HG02571 (cell line): ENCODE results near the gene C8A.

Experiments
- ATAC-seq: cut with Tn5 transposase; IDR thresholded peaks from one replicate; pipeline ENCODE4 v1.9.1; 2021; ENCODE audit warnings: mild to moderate bottlenecking, moderate library complexity; ENCODE audit not compliant: unreplicated experiment

C8A gene

GRCh38 chr1:56836359-56836758 is 18.2 kb upstream of the C8A start:
- ATAC-seq, result no peak

DNA sequence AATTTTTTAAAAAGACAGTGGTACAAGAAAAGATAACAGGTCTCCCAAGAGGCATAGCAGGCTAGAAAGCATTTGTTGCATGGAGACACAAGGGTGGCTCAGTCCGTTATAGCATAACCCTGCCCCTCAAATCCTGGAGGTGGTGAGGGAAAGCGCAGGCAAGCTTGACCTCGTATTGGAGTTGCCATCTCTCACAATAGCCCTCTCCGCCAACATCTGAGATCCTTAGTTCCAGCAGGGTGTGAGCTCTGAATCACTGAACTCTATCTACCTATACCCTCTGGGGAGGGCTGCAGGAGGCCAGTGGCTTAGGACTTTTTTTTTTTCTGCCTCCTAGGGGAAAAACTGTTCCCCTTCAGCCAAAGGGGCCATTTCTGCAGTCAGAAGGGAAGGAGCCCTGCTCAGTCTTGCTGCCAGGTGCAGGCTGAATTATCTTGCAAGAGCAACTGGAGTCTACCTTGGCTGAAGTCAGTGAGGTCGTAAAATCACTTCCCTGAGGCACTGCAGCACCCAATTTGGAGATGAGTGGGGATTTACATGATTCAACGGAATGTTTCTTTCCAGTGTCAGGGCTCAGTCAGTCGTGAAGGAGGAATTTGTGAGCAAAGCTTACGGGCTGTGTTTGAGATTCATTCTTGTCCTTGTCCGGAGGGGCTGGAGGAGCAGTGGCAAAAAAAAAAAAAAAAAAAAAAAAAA is 17.2 kb upstream of the C8A start:
- no peak for ATAC-seq

- ATAC-seq, result no peak
Measured at GRCh38 chr1:56838759-56839158, 15.8 kb upstream of the C8A start.

GRCh38 chr1:56843544-56843943 is 11.1 kb upstream of the C8A start:
- no peak for ATAC-seq

DNA sequence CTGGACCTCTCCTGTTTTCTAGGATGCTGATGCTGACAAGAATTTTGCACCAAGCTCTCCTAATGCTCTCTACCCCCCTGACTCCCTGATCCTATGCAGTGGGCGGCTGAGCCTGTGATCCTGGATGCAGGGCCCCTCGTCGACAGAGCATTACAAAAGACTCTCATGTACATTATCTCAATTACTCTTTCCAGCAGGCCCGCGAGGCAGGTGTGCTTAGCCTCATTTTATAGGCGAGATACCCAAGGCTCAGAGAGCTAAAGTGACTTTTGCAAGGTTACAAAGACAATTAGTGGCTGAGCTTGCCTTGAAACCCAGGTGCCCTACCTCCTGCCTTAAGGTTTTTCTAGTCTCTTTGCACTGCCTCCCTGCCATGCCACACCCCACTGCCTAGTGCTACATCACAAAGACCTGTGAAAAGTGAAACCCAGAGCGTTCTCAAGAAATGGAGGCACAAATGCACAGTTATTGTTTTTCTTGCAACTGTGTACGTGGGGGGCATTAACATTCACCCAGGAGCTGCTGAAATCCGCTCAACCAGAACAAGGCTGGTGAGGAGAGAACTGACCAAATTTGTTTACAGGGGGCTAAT is 10.0 kb upstream of the C8A start:
- ATAC-seq, result no peak

DNA sequence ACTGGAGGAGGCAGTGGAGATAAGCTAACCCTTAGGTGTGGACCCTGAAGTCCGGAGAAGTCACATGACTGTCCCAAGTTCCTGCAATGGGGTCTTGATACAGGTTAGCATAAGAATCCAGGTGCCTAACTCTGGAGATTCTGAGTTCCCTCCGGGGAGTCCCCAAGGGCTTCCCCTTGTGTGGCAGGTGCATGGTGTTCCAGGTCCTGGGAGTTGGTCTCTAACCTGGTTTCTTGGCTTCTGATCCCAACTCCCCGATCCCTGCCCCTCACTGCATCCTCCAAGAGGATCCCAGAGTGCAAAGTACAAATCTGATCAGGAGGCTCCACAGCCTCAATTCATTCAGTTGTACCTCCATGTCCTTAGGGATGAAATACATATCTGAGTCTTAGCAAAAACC is 9.3 kb upstream of the C8A start:
- ATAC-seq, result no peak

DNA sequence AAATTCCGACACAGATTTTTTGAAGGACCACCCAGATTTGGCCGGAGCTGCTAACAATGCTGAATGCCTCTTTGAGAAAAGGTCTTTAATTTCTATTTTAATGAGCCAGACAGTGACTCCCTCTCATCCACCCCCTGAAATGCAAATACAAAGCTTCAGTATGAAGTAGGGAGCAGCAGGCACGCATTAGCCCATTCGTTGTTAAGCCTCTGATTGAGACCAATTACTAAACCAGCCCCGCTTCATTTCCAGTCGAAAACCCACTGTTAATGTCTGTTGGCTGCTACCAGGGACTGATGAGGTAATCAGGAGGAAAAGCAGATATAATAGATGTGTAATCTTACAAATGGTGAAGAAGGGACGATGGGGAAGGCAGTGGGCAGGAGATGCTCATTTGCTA is 4.8 kb upstream of the C8A start:
- no peak for ATAC-seq

GRCh38 chr1:56850411-56850810 is 4.2 kb upstream of the C8A start:
- ATAC-seq, result no peak

GRCh38 chr1:56850922-56851321 is 3.7 kb upstream of the C8A start:
- no peak for ATAC-seq

DNA sequence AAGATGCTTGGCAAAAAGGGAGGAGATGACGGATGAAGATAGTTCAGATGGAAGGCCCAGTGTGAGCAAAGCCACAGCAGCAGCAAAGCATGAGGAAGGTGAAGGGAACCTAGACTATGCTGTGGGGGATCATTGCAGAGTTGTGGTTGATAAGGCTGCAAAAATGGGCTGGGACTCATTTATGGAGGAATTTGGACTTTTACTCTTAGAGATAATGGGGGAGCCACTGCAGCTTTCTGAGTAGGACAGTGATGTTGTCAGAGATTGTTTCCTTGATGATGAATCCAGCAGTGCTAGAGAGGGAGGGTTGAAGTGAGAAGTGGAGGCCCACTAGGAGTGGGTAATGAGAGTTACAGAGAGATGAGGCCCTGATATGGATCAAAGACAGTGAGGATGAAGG is 2.1 kb upstream of the C8A start:
- no peak for ATAC-seq

- no peak for ATAC-seq
Measured at GRCh38 chr1:56855190-56855589, 593 bp downstream of the C8A start.

- no peak for ATAC-seq
Measured at GRCh38 chr1:56856186-56856585, 1.6 kb downstream of the C8A start.

GRCh38 chr1:56859287-56859686 is 4.7 kb downstream of the C8A start:
- no peak for ATAC-seq

GRCh38 chr1:56863265-56863992 is 8.8 kb downstream of the C8A start:
- ATAC-seq, result no peak

GRCh38 chr1:56864430-56864829 is 9.8 kb downstream of the C8A start:
- ATAC-seq, result no peak

DNA sequence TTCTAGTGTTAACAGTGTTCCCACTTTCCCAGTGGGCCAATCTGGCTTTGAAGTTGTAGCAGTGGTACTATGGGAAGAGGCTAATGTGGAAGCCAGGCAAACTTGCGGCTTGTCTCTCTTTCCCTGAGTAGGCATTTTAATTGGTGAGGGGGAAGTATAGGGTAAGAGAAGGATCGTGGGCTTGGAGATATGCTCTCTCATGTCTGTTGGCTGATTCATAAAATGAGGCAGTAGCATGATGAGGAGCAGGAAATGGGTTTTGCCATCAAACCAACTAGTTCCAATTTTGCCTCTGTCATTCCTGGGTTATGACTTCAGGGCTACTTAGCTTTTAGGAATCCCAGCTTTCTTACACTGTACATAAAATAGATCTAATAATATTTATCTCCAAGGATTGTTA is 12.1 kb downstream of the C8A start:
- no peak for ATAC-seq

GRCh38 chr1:56867491-56867890 is 12.9 kb downstream of the C8A start:
- no peak for ATAC-seq

DNA sequence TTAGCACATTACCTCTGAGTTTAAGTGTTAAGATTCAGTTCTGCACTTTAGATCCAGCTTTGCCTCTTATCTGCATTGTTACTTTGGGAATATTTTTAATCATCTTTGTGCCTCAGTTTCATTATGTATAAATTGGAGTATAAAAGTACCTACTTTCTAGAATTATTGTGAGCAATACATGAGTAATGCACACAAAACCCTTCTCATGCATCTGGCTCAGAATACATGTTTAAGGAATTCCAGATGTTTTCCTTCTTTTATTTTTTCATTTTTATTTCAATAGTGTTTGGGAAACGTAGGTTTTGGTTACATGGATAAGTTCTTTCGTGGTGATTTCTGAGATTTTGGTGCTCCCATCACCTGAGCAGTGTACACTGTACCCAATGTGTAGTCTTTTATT is 14.2 kb downstream of the C8A start:
- ATAC-seq, result no peak

GRCh38 chr1:56872597-56872996 is 18.0 kb downstream of the C8A start:
- no peak for ATAC-seq

GRCh38 chr1:56873213-56873612 is 18.6 kb downstream of the C8A start:
- ATAC-seq, result no peak

DNA sequence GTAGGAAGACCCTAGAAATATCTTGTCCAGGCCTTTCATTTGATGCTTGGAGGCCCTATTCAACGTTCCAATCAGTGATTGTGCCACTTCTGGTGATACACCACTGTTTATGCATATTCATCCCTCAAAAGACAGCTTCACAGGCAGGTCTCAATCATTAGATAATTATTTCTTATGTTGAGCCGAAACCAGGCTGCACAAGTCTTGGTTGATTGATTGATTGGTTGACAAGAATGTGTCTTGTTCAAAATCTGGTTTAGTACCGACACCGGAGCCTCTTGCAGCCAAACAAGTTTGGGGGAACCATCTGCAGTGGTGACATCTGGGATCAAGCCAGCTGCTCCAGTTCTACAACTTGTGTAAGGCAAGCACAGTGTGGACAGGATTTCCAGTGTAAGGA is 20.1 kb downstream of the C8A start:
- ATAC-seq, result no peak

DNA sequence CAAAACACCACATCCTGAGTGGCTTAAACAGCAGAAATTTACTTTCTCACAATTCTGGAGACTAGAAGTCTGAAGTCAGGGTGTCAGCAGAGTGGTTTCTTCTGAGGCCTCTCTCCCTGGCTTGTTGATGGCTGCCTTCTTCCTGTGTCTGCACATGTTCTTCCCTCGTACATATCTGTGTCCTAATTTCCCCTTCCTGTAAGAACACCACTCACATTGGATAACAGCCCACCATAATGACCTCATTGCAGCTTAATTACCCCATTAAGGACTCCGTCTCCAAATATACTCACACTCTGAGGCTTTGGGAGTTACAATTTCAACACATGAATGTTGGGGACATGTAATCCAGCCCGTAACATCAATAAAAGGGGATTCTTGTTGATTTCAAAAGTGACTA is 23.4 kb downstream of the C8A start:
- ATAC-seq, result no peak
